Measurements from ENCODE around the gene ZNF462. TPM values are rescaled to one million over a fixed set of nuclear protein-coding genes. Genes with fewer than 3 reads are reported as not detected.

Gene ZNF462
- total RNA-seq, 1 donor from 2014 or later, result 29.2 TPM

DNA sequence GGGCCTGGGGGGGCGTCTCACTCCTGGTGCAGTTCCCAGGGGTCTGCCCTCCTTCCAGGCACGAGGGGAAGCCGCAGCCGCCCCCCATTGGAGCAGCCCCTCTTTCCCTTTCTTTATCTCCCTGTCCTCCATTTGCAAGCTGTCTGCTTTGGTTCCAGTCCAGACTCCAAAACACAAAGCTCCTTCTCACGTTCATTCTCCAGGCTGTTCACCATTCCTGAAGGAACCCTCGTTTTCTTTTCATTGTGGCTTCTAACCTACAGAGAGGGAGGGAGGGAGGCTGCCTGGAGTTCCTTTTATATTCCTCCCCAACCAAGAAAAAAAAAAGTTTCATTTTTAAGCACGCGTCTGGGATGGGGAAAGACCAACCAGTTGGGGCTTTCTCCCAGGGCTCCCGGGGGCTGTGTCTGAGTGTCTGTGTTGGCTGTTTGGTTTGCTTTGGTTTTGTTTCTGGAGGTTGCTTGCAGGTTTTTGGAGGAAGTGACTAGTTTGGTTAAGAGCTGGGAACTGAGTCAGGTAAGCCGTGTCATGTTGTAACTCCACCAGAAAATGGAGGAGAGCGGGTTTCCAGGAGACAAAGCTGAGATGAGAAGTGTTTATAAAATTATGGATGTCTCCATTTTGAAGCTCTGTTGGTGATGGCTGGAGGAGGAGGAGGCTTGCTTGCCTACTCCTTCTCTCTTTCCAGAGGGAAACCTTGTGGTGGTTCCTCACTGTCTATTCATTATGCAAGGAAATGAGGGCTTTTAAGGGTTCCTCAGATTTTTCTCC, 1.6 kb downstream of the ZNF462 start:
- H3K9me3 ChIP-seq (replicated peaks), result no peaks in the 10 kb centered on the region
- intact Hi-C loops (cut with micrococcal nuclease), result loop anchor here (10.0 kb wide), 1 partner anchor 110 kb away; no protein-coding TSS in a partner anchor
- DNase-seq, result no peak

DNA sequence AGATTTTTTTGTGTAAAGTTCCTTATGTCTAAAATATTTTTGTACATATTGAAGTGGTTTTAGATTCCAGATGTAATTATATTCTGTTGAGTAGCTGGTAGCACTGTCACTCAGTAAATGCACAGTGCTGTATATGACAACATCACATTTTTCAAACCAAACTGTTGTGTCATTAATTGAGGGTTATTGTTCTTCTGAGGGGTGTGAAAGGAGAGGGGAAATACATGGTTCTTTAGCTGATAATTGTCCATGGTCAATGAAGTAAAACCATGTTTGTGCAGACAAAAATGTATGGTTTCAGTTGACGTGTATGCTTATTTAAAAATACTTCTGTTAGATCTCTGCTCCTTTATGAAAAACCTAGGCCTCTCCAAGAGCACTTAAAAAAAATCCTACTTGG, 3.3 kb downstream of the ZNF462 start:
- peaks cover 89% of the 10 kb centered on the region for H3K4me1 ChIP-seq
- DNase-seq, result no peak
- H3K27ac ChIP-seq (replicated peaks), result peak overlapping the region; percentile 89
- intact Hi-C loops (cut with micrococcal nuclease), result loop anchor here (10.0 kb wide), 1 partner anchor 109 kb away; no protein-coding TSS in a partner anchor
- no peaks in the 10 kb centered on the region for H3K9me3 ChIP-seq (replicated peaks)
- TF ChIP-seq, protein P1, sequence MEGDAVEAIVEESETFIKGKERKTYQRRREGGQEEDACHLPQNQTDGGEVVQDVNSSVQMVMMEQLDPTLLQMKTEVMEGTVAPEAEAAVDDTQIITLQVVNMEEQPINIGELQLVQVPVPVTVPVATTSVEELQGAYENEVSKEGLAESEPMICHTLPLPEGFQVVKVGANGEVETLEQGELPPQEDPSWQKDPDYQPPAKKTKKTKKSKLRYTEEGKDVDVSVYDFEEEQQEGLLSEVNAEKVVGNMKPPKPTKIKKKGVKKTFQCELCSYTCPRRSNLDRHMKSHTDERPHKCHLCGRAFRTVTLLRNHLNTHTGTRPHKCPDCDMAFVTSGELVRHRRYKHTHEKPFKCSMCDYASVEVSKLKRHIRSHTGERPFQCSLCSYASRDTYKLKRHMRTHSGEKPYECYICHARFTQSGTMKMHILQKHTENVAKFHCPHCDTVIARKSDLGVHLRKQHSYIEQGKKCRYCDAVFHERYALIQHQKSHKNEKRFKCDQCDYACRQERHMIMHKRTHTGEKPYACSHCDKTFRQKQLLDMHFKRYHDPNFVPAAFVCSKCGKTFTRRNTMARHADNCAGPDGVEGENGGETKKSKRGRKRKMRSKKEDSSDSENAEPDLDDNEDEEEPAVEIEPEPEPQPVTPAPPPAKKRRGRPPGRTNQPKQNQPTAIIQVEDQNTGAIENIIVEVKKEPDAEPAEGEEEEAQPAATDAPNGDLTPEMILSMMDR (IDR thresholded peaks at IDR 0.05; ENCODE audit: borderline replicate concordance), result no peak
- no peak overlapping the region for H3K4me3 ChIP-seq
- H3K27me3 ChIP-seq (ENCODE audit: low read depth), result no peaks in the 10 kb centered on the region
- H3K36me3 ChIP-seq, result no peaks in the 10 kb centered on the region

More for the DNA sequence above, 1.6 kb downstream of the ZNF462 start:
- Histone ChIP-seq H3K4me3 (peak overlapping the region; percentile 83), H3K4me1 (peaks cover 86% of the 10 kb centered on the region), H3K27ac (replicated peaks) (peak overlapping the region; percentile 89), H3K27me3 (ENCODE audit: low read depth) (no peaks in the 10 kb centered on the region), H3K36me3 (no peaks in the 10 kb centered on the region)
- TF ChIP-seq, protein P1 (IDR thresholded peaks at IDR 0.05; ENCODE audit: borderline replicate concordance), result no peak

DNA sequence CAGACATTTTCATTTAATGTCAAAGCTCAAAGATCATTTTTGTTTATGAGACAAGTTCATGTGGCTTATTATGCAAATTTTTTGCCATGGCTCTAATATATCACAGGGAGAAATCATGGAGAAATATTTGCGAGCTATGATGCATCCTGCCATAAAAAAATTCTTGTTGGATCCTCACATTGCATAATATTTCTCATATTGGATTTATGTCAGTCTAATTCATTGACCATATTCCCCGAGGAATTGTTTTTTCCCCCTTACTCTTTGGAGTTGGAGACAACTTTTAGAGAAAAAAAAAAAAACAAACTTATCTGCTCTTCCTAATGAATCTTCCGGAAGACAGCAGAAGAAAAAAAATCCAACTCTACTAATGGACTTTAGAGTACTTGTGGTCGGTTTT, 4.3 kb downstream of the ZNF462 start:
- peak overlapping the region; percentile 73 for H3K27ac ChIP-seq (replicated peaks)
- H3K4me1 ChIP-seq, result peaks cover 87% of the 10 kb centered on the region
- intact Hi-C loops (cut with micrococcal nuclease), result loop anchor here (10.0 kb wide), 1 partner anchor 108 kb away; no protein-coding TSS in a partner anchor
- no peaks in the 10 kb centered on the region for H3K9me3 ChIP-seq (replicated peaks)
- TF ChIP-seq, protein P1 (IDR thresholded peaks at IDR 0.05; ENCODE audit: borderline replicate concordance), result no peak
- DNase-seq, result no peak
- H3K4me3 ChIP-seq, result no peak overlapping the region
- no peaks in the 10 kb centered on the region for H3K27me3 ChIP-seq (ENCODE audit: low read depth)
- no peaks in the 10 kb centered on the region for H3K36me3 ChIP-seq

DNA sequence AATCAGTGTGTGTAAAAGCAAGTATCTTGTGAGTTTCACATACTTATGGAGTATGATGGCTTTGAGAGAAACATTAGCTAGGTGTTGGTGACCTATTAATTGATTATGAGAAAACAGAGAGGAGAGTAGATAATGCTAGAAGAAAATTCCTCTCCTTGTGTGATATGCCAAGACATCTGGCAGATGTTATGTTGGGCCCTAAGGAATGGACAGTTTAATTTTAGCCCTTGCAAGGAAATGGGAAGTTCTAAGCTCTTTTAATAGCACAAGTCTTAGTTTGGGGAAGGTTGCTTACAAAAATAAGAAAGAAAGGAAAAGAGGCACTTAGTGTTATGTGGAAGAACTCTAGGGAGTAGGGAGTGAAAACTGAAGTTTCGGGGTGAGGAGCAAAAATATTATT, 5.1 kb downstream of the ZNF462 start:
- no peaks in the 10 kb centered on the region for H3K36me3 ChIP-seq
- intact Hi-C loops (cut with micrococcal nuclease), result loop anchor here (10.0 kb wide), 1 partner anchor 107 kb away; no protein-coding TSS in a partner anchor
- TF ChIP-seq, protein P1 (IDR thresholded peaks at IDR 0.05; ENCODE audit: borderline replicate concordance), result no peak
- DNase-seq, result no peak
- H3K9me3 ChIP-seq (replicated peaks), result no peaks in the 10 kb centered on the region
- H3K27ac ChIP-seq (replicated peaks), result peak overlapping the region; percentile 73
- no peaks in the 10 kb centered on the region for H3K27me3 ChIP-seq (ENCODE audit: low read depth)
- H3K4me1 ChIP-seq, result peaks cover 87% of the 10 kb centered on the region
- H3K4me3 ChIP-seq, result no peak overlapping the region

DNA sequence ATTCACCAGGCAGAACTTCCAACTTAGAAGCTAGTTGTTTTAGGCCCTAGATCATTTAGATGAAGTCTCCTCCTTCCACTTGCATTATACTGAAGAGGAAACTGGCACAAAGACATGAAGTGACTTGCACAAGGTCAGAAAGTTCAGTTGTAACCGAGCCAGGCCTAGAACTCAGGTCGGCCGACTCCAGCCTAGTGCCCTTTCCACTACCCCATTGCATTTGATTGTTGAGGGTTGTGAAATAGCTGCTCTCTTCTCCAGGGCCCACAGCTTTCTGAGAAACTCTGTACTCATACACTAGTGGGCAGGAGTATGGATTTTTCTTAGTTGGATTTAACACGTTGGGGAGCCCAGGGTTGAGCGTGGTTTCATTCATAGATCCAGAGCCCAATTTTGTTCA, 5.6 kb downstream of the ZNF462 start:
- no peaks in the 10 kb centered on the region for H3K9me3 ChIP-seq (replicated peaks)
- no peaks in the 10 kb centered on the region for H3K36me3 ChIP-seq
- H3K27me3 ChIP-seq (ENCODE audit: low read depth), result no peaks in the 10 kb centered on the region
- peak overlapping the region; percentile 73 for H3K27ac ChIP-seq (replicated peaks)
- TF ChIP-seq, protein P1 (IDR thresholded peaks at IDR 0.05; ENCODE audit: borderline replicate concordance), result no peak
- H3K4me3 ChIP-seq, result no peak overlapping the region
- peaks cover 89% of the 10 kb centered on the region for H3K4me1 ChIP-seq
- intact Hi-C loops (cut with micrococcal nuclease), result loop anchor here (10.0 kb wide), 1 partner anchor 106 kb away; no protein-coding TSS in a partner anchor
- DNase-seq, result no peak
